ENCODE measurements around the gene SHROOM3.

DNA sequence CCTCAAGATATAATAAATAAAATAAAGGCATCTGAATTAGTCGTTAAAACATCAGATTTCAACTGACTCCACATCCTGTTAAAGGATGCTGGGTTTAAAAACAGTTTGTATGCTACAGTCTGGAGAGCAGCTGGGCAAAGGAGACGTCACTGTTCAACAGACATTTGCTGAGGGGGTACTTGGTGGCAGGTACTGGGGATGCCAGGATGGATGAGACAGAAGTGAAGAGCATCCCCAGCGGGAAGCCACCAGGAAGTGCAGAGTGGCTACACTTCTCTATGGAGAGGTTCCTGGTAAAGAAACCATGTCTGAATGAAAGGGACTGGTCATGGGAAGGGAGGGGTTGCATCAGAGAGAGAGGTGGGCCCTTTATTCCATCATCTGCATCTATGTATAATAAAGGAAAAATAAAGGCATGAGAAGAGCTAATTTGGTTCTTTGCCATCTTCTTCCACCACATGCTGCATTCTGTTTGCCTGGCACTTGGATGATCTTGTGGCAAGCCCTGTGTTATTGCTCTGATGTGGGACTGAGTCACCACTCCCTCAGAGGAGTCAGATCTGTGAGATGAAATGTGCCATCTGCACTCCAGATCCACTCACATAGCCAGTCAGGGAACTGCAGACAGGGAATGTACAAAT is 318.0 kb downstream of the SHROOM3 start:
- TF ChIP-seq CTCF (IDR thresholded peaks at IDR 0.05) (no peak), POLR2A (IDR thresholded peaks at IDR 0.05) (no peak)
